SU-DHL-6 (cell line): ENCODE data around the gene PTPN13.

Experiments
- H2AFZ ChIP-seq: fragments of 200-600 bp; sonication (generic); 2 replicates; pipeline ENCODE4 v1.6.1; 2014; ENCODE audit warnings: low read depth, mild to moderate bottlenecking, moderate library complexity, mixed read lengths, antibody characterized with exemption, low read length; ENCODE audit not compliant: severe bottlenecking
- H3F3A ChIP-seq: fragments of 200-600 bp; shearing (Covaris generic); 2 replicates; pipeline ENCODE4 v1.6.0; 2016; ENCODE audit warnings: antibody characterized with exemption, mild to moderate bottlenecking; ENCODE audit not compliant: insufficient read depth
- H3K27ac ChIP-seq: fragments of 200-600 bp; sonication (generic); 2 replicates; pipeline ENCODE4 v1.5.1; 2016; ENCODE audit warnings: low read depth, mild to moderate bottlenecking, low read length, moderate library complexity, mixed read lengths
- H3K27me3 ChIP-seq: fragments of 200-600 bp; sonication (generic), shearing (Covaris generic); 2 replicates; pipeline ENCODE4 v1.6.0; 2014; ENCODE audit warnings: mild to moderate bottlenecking, low read length
- H3K36me3 ChIP-seq: fragments of 200-600 bp; sonication (generic); 2 replicates; pipeline ENCODE4 v1.6.1; 2014; ENCODE audit warnings: mild to moderate bottlenecking, low read length, mixed read lengths
- H3K4me2 ChIP-seq: fragments of 300-600, 200-600 bp; shearing (Covaris generic), sonication (generic); 2 replicates; pipeline ENCODE4 v1.6.0; 2014; ENCODE audit warnings: low read length, low read depth, mild to moderate bottlenecking; ENCODE audit not compliant: poor library complexity, severe bottlenecking
- H3K4me3 ChIP-seq: fragments of 200-600 bp; sonication (generic); 2 replicates; pipeline ENCODE4 v1.5.1; 2014; ENCODE audit warnings: antibody characterized with exemption, low read length, mild to moderate bottlenecking, mixed read lengths; ENCODE audit not compliant: insufficient read depth, poor library complexity, severe bottlenecking
- H3K79me2 ChIP-seq: fragments of 200-600 bp; sonication (generic); 2 replicates; pipeline ENCODE4 v1.6.1; 2014; ENCODE audit warnings: mild to moderate bottlenecking, low read length, moderate library complexity; ENCODE audit not compliant: insufficient read depth
- H3K9ac ChIP-seq: fragments of 200-600 bp; sonication (generic); 2 replicates; pipeline ENCODE4 v1.7.0; 2014; ENCODE audit warnings: mild to moderate bottlenecking, low read length
- H3K9me2 ChIP-seq: fragments of 200-600 bp; sonication (generic); replicated peaks from 2 replicates; pipeline ENCODE4 v1.6.1; 2014; ENCODE audit warnings: low read length; ENCODE audit not compliant: insufficient read depth
- H3K9me3 ChIP-seq: fragments of 200-600 bp; sonication (generic); 2 replicates; pipeline ENCODE4 v1.6.1; 2014; ENCODE audit warnings: low read length, mixed read lengths; ENCODE audit not compliant: insufficient read depth
- H4K20me1 ChIP-seq: fragments of 200-600 bp; sonication (generic); 2 replicates; pipeline ENCODE4 v1.6.1; 2014; ENCODE audit warnings: low read depth, mild to moderate bottlenecking, antibody characterized with exemption, low read length, moderate library complexity, mixed read lengths
- CTCF ChIP-seq: fragments of 200-600 bp; sonication (generic); IDR thresholded peaks from one replicate; pipeline ENCODE4 v1.5.1; 2017; ENCODE audit warnings: antibody characterized with exemption, mild to moderate bottlenecking, low read length, moderate library complexity; ENCODE audit not compliant: insufficient read depth, poor library complexity, severe bottlenecking
- EZH2phosphoT487 ChIP-seq: fragments of 200-600 bp; sonication (generic), shearing (Covaris generic); conservative IDR thresholded peaks from 2 replicates; pipeline ENCODE4 v1.6.1; 2018; ENCODE audit warnings: mild to moderate bottlenecking, antibody characterized with exemption, low read length, moderate library complexity, mixed read lengths

PTPN13 gene

GRCh38 chr4:86657382-86657781 is 63.3 kb downstream of the PTPN13 start:
- H3F3A ChIP-seq: no peaks in the 10 kb centered on the region
- no peak overlapping the region for H2AFZ ChIP-seq
- H3K27ac ChIP-seq: no peak overlapping the region
- H3K79me2 ChIP-seq: no peaks in the 10 kb centered on the region
- no peak for TF ChIP-seq CTCF
- TF ChIP-seq EZH2phosphoT487: no peak
- H3K4me3 ChIP-seq: no peak overlapping the region
- no peak overlapping the region for H3K9ac ChIP-seq
- H3K9me3 ChIP-seq: no peaks in the 10 kb centered on the region
- H3K9me2 ChIP-seq: no peaks in the 10 kb centered on the region
- no peak overlapping the region for H3K4me2 ChIP-seq
- no peaks in the 10 kb centered on the region for H3K27me3 ChIP-seq
- H4K20me1 ChIP-seq: no peaks in the 10 kb centered on the region
- no peaks in the 10 kb centered on the region for H3K36me3 ChIP-seq

GRCh38 chr4:86657910-86658309 is 63.8 kb downstream of the PTPN13 start:
- Histone ChIP-seq H3K9me2 (no peaks in the 10 kb centered on the region), H3K4me2 (no peak overlapping the region), H3K9ac (no peak overlapping the region), H3K9me3 (no peaks in the 10 kb centered on the region), H3K36me3 (no peaks in the 10 kb centered on the region), H3K27ac (no peak overlapping the region), H3K79me2 (no peaks in the 10 kb centered on the region), H4K20me1 (no peaks in the 10 kb centered on the region), H3K27me3 (no peaks in the 10 kb centered on the region), H3K4me3 (no peak overlapping the region), H3F3A (no peaks in the 10 kb centered on the region), H2AFZ (no peak overlapping the region)
- TF ChIP-seq CTCF: no peak
- no peak for TF ChIP-seq EZH2phosphoT487

DNA sequence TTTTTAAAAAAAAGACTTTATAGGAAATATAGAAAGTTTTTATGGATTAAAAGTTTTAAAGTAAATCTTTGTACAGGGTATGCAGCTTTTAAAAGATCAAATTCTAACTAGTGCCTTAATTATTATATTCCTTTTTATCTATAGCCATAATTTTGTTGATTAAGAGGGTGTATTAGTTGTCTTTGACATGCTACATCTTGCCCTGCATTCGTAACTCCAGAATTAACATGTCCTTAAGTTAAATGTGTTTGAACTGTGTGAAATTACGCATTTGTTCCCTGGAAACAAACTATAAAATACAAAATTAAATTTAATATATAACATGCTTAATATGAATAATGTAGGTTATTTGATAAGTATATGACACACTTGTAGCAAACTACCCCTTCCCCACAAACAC is 66.3 kb downstream of the PTPN13 start:
- no peak overlapping the region for H3K9ac ChIP-seq
- no peak overlapping the region for H3K4me3 ChIP-seq
- no peak overlapping the region for H3K27ac ChIP-seq
- no peaks in the 10 kb centered on the region for H3F3A ChIP-seq
- no peaks in the 10 kb centered on the region for H4K20me1 ChIP-seq
- H3K36me3 ChIP-seq: no peaks in the 10 kb centered on the region
- no peaks in the 10 kb centered on the region for H3K9me2 ChIP-seq
- no peaks in the 10 kb centered on the region for H3K79me2 ChIP-seq
- H3K4me2 ChIP-seq: no peak overlapping the region
- no peak for TF ChIP-seq EZH2phosphoT487
- TF ChIP-seq CTCF: no peak
- H3K9me3 ChIP-seq: no peaks in the 10 kb centered on the region
- no peaks in the 10 kb centered on the region for H3K27me3 ChIP-seq
- no peak overlapping the region for H2AFZ ChIP-seq

- Histone ChIP-seq H4K20me1 (no peaks in the 10 kb centered on the region), H3F3A (no peaks in the 10 kb centered on the region), H3K79me2 (no peaks in the 10 kb centered on the region), H3K4me2 (no peak overlapping the region), H3K27me3 (no peaks in the 10 kb centered on the region), H3K9me2 (no peaks in the 10 kb centered on the region), H3K9ac (no peak overlapping the region), H3K9me3 (no peaks in the 10 kb centered on the region), H3K27ac (no peak overlapping the region), H2AFZ (no peak overlapping the region), H3K4me3 (no peak overlapping the region), H3K36me3 (no peaks in the 10 kb centered on the region)
- no peak for TF ChIP-seq EZH2phosphoT487
- no peak for TF ChIP-seq CTCF
These were observed 66.9 kb downstream of the PTPN13 start for GRCh38 chr4:86661006-86661405.
